HG02588 (cell line): ENCODE results near the gene PRRX2.

ENCODE experiments used
- ATAC-seq: cut with Tn5 transposase; IDR thresholded peaks from one replicate; pipeline ENCODE4 v1.9.1; 2021; ENCODE audit warnings: mild to moderate bottlenecking, moderate library complexity; ENCODE audit not compliant: unreplicated experiment

PRRX2 gene

DNA sequence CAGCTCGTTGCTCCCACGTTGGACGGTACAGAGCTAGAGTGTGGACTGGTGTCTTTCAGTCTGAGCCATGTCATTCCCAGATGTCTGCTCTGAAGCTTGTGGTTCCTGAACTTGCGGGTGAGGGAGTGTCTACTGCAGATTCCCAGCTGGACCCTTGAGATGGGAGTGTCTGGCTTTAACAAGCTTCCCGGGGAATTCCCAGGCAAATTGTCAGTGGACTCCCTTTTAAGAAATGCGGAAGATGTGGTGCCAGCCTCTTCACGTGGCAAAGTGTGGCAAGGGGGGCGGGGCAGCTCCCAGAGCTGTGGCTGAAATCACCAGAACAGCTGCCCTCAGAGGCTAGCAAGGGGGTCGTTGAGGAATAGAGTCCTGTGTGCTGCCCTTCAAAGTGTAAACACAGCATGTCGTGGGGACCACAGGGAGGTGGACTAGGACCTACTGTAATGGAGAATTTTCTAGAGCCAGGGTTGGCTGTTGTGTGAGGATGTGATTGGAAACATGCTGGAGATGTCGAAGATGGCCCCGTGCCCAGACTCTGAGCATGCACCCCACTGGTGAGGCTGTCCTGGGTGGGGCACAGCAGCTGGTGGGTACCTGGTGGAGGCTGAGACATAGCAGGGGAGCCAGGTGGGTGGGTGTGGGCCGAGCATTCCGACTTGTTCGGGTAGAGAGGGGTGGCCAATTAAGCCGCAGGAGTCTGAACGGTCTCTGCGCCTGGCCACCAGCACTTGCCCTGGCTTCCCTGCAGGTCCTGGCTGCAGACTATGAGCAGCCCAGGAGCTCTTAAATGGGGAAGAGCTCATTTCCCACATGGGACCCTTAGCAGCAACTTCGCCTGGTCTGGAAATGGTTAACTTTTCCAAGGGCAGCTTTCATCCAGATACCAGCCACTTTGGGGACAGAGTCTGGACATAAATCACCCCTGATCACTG, 37.4 kb downstream of the PRRX2 start:
- ATAC-seq = no peak

DNA sequence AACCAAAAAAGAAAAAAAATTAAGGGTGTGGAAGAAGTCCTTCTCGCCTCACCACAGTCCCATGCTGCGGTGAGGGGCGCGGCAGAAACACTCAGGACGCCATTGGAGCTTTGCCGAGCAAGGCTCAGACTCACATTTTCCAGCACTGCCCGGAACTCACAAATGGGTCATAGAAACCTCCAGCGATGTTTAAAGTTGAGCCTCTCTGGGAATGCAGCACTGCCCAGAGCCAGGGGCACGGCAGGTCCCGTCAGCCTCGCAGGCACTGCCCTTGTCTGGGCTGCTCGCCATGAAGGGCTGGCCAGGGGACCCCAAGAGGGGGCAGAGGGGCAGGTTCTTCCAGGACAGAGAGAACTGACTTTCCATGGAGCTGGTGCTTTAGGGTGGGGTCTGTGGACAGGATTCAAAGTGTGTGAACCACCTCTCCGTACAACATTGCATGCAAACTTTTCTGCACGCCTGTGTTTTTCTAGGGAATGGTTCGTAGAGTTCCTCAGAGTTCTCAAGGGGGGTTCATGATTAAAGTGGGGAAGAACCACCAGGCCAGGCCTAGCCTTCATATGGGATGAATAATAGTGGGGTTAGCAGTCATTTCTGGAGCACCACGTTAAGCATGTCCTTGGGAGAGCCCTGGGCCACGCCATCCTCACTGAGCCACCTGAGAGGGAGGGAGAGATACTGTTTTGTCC, 38.4 kb downstream of the PRRX2 start:
- no peak for ATAC-seq

DNA sequence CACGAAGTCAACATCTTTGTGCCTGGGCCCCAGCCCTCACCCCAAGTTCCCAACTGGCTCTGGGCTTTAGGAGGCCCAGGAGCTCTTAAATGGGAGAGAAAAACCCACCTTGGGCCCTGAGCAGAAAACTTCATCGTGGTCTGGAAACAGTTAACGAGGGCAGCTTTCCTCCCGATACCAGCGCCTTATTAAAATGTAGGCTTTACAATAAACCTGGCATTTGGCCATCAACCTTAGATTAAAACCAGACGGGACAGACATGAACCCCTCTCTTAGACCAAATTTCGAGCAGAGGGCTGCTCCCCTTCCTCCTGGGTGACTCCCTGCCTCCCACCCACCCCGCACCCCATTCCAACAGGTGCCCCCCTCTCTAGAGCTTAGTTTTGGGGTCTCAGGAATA, 39.4 kb downstream of the PRRX2 start:
- no peak for ATAC-seq

DNA sequence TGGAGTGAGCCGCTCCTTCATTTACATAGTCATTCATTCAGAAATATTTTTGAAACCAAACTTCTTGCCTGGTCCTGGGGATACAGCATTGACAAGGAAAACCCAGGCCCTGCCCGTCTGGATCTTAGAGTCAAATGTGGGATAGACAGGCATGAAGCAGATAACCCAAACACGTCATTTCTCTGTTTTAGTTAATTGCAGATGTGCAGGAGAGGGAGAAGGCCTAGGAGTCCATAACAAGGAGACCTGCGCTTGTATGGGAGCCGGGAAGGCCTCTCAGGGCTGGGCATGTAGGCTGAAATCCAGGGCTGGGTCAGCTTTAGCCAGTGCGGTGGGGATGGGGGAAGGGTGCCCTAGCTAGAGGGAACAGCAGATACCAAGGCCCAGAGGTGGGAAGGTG, 43.3 kb downstream of the PRRX2 start:
- ATAC-seq = no peak

DNA sequence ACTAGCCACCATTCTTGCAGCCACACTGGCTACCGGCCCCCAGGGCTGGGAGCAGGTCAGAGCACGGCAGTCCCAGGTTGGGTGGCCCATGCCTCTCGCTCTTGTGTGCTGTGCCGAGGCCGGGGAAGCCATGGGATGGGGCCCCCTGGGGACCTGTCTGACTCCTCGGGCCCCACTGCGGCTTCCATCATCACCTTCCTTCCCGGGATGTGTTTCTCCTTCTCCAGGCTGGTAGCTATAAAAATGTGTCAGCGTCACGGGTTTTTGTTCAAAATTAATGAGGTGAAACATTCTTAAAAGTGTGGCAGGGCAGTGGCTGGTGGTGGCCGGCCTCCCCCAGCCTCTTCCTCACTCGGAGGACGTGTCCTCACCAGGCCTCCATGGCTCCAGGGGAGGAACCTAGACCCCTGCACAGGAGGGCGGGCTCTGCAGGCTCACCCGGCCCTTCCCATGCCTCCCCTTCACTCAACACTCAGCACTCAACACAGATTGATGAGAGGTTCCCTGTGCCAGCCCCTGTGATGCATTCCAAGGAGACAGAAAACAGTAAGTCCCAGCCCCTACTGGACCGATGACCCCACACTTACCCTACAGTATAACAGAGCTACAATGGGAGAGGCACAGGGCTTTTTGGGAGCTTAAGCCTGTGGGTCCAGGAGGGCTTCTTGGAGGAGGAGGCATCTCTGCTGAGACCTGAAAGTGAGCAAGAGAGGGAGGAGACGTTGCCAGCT, 44.2 kb downstream of the PRRX2 start:
- no peak for ATAC-seq

DNA sequence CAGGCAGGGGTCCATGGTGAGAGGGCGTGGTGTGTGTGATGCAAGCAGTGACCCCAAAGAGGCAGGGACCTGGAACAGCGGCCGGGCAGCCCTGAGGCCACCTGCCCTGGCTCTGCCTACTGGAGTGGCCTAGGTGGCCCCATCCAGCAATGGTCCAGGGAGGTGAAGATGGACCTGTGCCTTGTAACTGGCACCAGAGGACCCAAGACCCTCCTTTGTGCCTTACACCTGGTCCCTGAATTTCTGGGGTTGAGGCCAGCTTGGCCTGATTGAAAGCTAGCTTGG, 44.7 kb downstream of the PRRX2 start:
- no peak for ATAC-seq

DNA sequence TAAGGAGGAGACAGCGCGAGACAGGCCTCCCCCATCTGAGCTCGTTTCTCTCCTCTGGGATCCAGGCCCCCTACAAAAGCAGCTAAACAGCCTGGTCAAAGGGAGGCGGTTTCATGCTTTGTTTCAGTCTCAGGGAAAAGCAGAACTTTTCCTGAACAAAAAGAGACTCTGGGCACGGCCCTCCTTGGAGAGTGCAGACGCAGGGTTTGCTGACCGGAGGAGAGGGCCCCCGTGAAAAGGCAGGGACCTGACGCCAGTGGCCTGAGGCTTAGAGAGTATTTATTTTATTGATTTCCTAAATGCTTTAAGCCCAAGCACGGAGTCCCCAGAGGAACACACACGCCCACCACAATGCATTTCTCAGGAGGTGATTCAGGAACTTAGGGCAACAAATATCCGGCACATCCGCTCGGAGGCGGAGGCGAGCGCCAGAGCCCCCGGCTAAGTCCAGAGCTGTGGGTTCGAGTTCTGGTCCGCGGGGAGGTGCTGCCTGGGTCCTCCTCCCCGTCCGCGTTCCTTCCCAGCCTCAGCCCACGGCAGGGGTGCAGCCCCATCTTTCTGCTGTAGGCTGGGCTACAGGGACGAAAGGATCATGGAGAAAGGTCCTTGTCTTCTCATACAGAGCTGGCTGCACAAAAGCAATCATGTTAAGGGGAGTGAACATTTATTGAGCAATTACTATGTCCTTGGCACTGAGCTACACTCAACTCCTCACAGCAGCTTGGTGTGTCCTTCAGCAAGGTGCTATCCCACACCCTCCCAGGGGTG, 47.4 kb downstream of the PRRX2 start:
- ATAC-seq = no peak

DNA sequence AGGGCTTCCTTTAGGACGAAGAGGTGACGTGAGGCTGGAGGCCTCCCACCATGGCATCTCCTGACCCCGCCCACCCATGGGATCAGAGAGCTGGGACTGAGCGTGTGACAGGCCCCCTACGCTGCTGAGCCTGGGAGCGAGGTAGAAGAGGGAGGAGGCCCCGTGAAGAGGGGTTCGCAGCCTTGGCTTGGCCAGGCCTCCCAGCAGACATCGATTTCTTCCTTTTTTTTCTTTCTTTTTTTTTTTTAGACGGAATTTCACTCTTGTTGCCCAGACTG, 47.9 kb downstream of the PRRX2 start:
- ATAC-seq = no peak

DNA sequence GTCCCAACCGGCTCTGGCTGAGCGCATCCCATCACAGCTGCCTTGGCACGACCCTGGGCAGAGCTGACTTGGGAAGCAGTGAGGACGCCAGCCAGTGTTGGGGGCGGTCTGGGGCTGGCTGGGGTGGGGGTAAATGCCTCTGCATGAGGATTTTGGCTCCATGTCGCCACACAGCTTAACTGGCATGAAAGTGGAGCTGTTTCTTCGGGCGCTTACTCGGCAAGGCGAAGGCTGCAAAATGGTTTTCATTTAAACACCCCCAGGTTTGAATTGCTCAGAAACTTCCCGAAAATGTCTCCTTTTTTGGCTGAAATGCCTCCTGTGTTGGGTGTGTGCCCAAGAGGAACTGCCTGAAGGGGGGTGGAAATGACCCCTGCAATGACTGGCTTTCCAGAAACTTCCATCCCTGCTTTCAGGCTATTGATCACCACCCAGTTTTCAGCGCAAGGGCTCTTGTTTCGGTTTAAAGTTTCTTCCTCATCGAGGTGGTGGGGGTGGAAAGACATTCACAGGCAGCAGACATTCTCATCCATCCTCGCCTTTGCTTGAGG, 49.1 kb downstream of the PRRX2 start:
- no peak for ATAC-seq

DNA sequence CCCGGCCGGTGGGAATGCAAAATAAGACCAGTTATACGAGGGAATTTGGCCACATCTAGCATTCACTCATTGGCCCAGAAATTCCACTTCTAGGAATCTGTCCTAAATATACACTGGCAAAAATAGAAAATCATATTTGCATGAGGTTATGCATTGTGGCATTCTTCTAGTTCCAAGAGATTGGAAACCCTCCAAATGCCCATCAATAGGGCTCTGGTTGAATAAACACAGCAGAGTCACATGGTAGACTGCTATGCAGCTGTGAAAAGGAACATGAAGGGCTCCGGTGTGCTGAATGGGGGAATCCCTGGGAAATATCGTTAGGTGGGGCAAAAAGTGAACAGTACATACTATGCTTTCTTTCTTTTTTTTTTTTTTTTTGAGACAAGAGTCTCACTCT, 50.6 kb downstream of the PRRX2 start:
- no peak for ATAC-seq

DNA sequence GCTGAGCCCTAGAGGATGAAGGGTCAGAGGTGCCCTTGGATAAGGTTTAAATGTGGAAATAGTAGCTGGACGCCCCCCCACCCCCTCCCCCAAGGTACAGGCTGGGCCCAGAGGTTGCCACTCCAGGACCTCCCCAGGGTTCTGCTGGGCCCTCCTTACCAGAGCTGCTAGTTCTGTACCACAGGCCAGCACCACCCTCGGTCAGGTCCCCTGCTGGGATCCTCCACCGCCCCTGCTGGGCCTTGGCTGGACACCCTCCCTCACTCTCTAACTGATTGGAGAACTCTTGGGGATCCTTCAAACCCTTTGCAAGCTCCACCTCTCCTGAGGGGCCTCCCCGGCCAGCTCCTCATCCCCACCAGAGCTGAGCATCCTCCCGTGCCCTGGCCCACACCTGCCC, 52.5 kb downstream of the PRRX2 start:
- no peak for ATAC-seq

DNA sequence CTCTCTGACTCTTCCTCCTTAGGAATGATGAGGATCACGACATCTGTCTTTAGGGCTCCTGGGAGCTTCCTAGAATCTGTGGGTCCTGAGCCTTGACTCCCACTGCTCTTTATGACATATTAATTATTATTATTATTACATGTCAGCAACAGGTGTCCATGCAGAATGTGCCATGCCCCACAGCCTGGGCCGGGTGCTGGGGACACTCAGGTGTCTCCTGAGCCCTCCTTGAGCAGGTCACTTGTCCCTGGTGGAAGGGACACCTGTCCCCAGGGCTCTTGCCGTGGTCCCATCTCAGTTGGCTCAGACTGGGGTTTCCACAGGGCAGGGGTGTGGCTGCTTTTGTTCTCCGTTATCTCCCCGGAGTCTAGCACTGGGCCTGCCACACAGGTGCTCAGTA, 53.2 kb downstream of the PRRX2 start:
- ATAC-seq = no peak

DNA sequence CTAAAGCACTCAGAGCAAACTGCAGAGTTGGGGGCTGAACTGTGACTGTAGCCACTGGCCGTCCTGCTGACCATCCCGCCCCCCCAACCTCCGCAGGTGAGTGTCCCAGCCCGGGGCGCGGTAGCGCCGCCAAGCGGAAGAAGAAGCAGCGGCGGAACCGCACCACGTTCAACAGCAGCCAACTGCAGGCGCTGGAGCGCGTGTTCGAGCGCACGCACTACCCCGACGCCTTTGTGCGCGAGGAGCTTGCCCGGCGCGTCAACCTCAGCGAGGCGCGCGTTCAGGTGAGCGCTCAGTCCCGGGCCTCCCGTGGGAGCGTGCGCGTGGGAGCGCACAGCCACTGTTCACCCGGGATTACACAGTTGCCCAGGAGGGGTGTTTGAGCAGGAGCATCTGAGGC, 53.7 kb downstream of the PRRX2 start:
- ATAC-seq = no peak

DNA sequence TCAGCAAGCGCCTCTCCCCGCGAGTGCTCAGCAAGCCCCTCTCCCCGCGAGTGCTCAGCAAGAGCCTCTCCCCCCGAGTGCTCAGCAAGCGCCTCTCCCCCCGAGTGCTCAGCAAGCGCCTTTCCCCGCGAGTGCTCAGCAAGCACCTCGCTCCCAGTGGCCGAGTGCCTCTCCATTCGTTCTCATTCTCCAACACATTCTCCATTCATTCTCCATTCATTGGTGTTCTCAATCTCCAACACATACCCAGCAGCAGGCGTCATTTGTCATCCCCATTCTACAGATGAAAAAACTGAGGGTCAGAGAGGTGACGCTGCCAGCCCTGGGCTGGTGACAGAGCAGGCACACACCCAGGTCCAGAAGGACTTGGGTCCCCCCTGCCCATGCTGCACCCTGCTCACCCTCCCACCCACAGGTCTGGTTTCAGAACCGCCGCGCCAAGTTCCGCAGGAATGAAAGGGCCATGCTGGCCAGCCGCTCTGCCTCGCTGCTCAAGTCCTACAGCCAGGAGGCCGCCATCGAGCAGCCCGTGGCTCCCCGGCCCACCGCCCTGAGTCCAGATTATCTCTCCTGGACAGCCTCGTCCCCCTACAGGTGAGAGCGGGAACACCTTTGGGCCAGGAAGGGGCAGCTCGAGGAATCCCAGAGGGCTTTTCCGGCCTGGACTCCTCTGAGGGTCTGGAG, 54.9 kb downstream of the PRRX2 start:
- no peak for ATAC-seq

DNA sequence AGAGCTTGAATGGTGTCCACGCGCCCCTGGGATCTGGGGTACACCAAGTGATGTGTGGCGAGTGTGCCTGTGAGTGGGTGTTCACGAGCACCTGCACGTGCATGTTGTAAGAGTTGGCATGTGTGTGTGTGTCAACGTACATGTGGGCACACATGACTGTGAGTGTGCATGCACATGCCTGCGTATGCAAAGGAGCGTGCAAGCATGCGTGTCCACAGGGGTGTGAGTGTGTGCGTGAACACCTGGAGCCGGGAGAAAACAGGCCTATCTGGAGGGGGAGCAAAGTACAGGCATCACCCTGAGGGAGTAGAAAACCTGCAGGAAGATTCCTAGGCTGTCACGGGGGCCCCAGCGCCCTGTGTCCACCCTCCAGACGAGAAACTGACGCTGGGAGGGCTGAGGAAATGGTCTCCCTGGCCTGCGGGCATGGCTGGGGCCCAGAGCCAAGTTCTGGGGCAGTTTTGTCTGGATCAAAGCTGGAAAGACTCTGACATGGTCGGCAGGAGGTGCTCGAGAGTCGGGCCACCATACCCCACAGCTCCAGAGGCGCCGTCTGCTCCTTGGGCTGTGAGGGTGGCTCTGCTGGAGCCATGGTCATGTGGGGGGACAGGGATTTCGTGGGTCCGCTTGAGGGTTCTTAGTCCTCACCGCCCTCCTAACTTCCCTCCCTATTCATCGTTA, 55.6 kb downstream of the PRRX2 start:
- ATAC-seq = no peak

DNA sequence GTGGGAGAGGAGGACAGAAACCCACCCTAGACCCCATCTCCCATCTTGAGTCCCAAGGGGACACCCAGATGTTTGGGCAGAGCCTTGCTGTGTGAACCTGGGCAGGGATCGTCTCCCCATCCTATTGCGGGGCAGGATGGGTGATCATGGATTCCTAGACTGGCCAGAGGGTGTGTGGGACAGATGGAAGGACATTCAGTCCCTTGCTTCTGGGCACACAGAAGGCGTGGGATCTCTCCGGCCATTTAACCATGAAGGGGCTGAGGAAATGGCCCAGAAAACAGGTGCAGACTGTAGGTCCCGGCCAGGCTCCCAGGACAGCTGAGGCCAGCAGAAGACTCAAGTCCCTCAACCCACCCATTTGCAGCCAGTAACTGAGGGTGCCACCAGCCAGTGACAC, 57.5 kb downstream of the PRRX2 start:
- no peak for ATAC-seq

DNA sequence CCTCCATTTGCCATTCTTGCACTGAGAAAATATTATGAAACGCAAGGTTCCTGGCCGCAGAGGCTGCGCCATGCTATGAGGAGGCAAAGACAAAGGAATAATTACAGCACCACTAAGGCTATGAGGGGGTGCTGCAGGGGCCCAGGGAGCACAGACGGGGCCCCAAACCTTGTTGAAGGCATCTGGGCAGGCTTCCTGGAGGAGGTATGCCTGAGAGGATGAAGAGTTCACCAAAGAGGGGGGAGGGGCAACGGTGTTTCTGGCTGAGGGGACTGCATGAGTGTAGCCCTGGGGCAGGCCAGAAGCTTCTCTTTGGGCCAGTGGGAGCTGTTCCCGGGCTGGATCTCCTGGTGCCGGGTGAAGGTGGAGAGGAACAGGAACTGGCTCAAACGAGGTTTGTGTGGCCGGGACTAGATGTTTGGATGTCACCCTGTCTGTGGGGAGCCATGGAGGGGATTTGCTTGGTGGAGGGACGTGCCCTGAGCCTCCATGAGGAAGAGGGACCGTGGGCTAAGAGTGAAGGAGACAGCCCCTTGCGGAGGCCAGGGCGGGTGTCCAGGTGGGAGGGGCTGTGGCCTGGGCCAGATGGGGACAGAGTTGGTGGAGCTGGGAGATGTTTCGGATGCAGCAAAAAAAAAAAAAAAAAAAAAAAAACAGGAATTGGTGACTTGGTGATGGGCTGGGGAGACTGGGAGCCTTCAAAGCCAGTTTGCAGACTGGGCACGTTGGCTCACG, 59.2 kb downstream of the PRRX2 start:
- ATAC-seq = no peak

DNA sequence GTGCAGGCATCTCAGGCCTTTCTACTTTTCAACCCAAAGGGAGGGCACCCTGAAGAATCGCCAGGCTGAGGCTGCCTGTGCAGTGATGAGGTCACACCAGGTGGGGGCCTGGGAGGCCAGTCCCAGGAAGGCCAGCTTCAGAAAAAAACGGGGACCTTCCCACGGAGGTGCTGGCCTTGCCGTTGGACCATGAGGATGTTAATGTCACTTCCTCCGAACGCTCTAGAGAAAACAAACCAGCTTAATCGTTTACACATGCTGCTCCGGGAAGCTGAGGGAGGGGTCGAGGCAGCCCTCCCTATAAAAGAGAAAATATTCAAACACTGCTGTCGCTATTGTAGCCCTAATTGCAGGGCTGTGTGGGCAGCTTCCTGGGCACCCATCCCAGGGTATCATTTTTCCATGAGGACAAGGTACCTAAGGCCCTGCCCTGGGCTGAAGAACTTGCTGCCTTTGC, 60.4 kb downstream of the PRRX2 start:
- no peak for ATAC-seq
